ENCODE results near the gene MAFF.

GRCh38 chr22:38257650-38258250 is 56.0 kb downstream of the MAFF start:
- peak in 3 of 7 experiments; percentile 8 to 29 (median 23) for TF ChIP-seq CTCF (IDR thresholded peaks at IDR 0.05)
- TF ChIP-seq POLR2AphosphoS5 (IDR thresholded peaks at IDR 0.05) = no peak
- no peak for TF ChIP-seq EP300 (IDR thresholded peaks at IDR 0.05)

All from stomach (tissue), 4 donors.